Measurements from ENCODE around the gene ZNF467. TPM values are rescaled to one million over a fixed set of nuclear protein-coding genes. Genes with fewer than 3 reads are reported as not detected.

The ZNF467 gene
- total and polyA plus RNA-seq, 3 donors from 2014 or later, result 2.4 to 3.3 (median 2.9) TPM

DNA sequence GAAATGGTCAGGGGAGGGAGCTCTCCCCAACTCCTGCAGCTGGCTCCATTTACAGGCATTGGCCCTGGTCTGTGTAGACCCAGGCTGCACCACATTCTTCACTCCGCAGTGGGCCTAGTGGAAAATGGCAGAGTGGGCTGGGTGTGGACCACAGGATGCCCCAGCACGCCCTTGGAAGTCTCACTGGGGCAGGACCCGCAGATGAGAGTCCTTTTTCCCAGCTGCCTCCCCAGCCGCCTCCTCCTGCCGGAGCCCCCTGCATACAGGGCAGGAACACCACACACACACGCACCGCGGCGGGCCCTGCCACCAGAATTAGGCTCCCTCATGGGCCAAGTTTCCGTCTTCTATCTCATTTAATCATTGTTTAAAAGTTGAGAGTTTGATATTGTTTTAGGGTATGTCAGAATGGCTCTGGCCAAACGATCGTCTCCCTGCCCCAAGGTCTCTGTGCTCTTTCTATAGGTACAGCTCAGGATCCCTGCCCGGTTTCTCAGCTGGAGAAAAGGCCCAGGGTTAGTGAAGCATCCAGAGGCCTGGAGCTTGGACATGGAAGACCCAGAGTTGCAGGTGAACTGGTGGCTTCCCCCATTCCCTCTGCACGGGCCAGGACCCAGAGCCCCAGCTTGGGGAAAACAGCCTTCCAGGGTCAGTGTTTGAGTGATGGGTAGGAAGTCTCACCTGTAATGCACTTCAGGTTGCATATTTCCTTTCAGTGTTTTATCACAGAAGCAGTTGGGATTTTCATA is 42.0 kb downstream of the ZNF467 start:
- Histone ChIP-seq H3K27me3 (no peaks in the 10 kb centered on the region), H3K4me3 (no peak overlapping the region), H3K4me1 (no peaks in the 10 kb centered on the region), H3K9me3 (no peaks in the 10 kb centered on the region), H3K36me3 (ENCODE audit: low read depth, missing control alignments) (no peaks in the 10 kb centered on the region), H3K27ac (no peak overlapping the region)
- WGBS, 2 donors, result 86 to 96% methylated on average over 11 to 14 of the region's 14 CpGs
- intact Hi-C loops (cut with DNase I; ENCODE audit: low total_unique reads), result no loop called here
- TF ChIP-seq CTCF (IDR thresholded peaks at IDR 0.05) (no peak), POLR2A (IDR thresholded peaks at IDR 0.05) (no peak)
- DNase-seq, result no peak

- H3K36me3 ChIP-seq (ENCODE audit: low read depth, missing control alignments), result no peaks in the 10 kb centered on the region
- no peak overlapping the region for H3K4me3 ChIP-seq
- no peak for TF ChIP-seq CTCF (IDR thresholded peaks at IDR 0.05)
- no peak for TF ChIP-seq POLR2A (IDR thresholded peaks at IDR 0.05)
- H3K4me1 ChIP-seq, result no peaks in the 10 kb centered on the region
- intact Hi-C loops (cut with DNase I; ENCODE audit: low total_unique reads), result no loop called here
- H3K9me3 ChIP-seq, result no peaks in the 10 kb centered on the region
- H3K27ac ChIP-seq, result no peak overlapping the region
- 80 to 87% methylated on average over 9 to 27 of the region's 28 CpGs for WGBS, 2 donors
- DNase-seq, result no peak
- no peaks in the 10 kb centered on the region for H3K27me3 ChIP-seq
These were observed 43.2 kb downstream of the ZNF467 start for GRCh38 chr7:149729983-149730801.

DNA sequence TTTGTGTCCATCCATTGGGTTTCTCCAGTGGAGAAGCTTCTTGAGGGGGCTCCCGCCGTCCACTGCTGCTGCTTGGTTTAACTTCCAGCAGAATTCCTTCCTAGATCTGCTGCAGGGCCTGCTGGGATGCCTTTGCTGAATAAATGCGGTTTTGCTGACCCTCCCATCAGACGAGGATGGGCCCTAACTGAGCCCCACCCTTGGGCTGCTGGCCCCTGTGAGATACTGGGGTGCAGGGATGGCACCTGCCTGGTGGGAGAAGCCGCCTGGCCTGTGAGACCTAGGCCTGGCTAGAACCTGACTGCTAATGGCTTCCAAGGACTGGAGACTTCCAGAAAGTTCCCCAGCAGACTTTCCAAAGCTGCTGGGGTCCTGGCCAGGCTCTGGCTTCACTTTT is 43.8 kb downstream of the ZNF467 start:
- DNase-seq, result no peak
- H3K4me1 ChIP-seq, result no peaks in the 10 kb centered on the region
- TF ChIP-seq POLR2A (IDR thresholded peaks at IDR 0.05), result no peak
- TF ChIP-seq CTCF (IDR thresholded peaks at IDR 0.05), result no peak
- H3K27ac ChIP-seq, result no peak overlapping the region
- H3K36me3 ChIP-seq (ENCODE audit: low read depth, missing control alignments), result no peaks in the 10 kb centered on the region
- no peaks in the 10 kb centered on the region for H3K9me3 ChIP-seq
- 83 to 92% methylated on average over 5 of the region's 5 CpGs for WGBS, 2 donors
- no peak overlapping the region for H3K4me3 ChIP-seq
- intact Hi-C loops (cut with DNase I; ENCODE audit: low total_unique reads), result no loop called here
- no peaks in the 10 kb centered on the region for H3K27me3 ChIP-seq

- Histone ChIP-seq H3K4me3 (no peak overlapping the region), H3K27ac (no peak overlapping the region), H3K36me3 (ENCODE audit: low read depth, missing control alignments) (peaks cover under 1% of the 10 kb centered on the region), H3K4me1 (no peaks in the 10 kb centered on the region), H3K27me3 (no peaks in the 10 kb centered on the region), H3K9me3 (no peaks in the 10 kb centered on the region)
- WGBS, 2 donors, result 95 to 96% methylated on average over 8 to 21 of the region's 21 CpGs
- TF ChIP-seq CTCF (IDR thresholded peaks at IDR 0.05) (no peak), POLR2A (IDR thresholded peaks at IDR 0.05) (no peak)
- intact Hi-C loops (cut with DNase I; ENCODE audit: low total_unique reads), result no loop called here
- no peak for DNase-seq
These were observed 44.7 kb downstream of the ZNF467 start for GRCh38 chr7:149728491-149729375.

All from testis (tissue), 3 donors.